CMK (cell line): ENCODE data around the gene CXCL17.

Experiments used
- DNase-seq: peaks from one replicate; pipeline ENCODE4 v3.0.0-alpha.2; 2010; ENCODE audit warnings: low read depth

The CXCL17 gene

GRCh38 chr19:42397263-42398166, 45.2 kb downstream of the CXCL17 start:
- DNase-seq = no peak

GRCh38 chr19:42396381-42397262, 46.1 kb downstream of the CXCL17 start:
- DNase-seq = peak; percentile 98

GRCh38 chr19:42394751-42395150, 48.0 kb downstream of the CXCL17 start:
- DNase-seq = no peak

- no peak for DNase-seq
These were observed 50.6 kb downstream of the CXCL17 start for GRCh38 chr19:42392165-42392564.

GRCh38 chr19:42389899-42390298, 52.8 kb downstream of the CXCL17 start, which contains the start of gene CNFN:
TSS of gene CNFN (minus strand) at chr19:42390297. CDS start at chr19:42389037, 1,260 bp downstream.
- DNase-seq = no peak

GRCh38 chr19:42388851-42389489, 53.8 kb downstream of the CXCL17 start:
- no peak for DNase-seq

GRCh38 chr19:42386974-42387707, 55.6 kb downstream of the CXCL17 start:
- DNase-seq = no peak

- DNase-seq = no peak
These were observed 62.6 kb downstream of the CXCL17 start for GRCh38 chr19:42380155-42380554.
